ENCODE data around the gene COX15. TPM values are rescaled to one million over a fixed set of nuclear protein-coding genes. Genes with fewer than 3 reads are reported as not detected.

COX15 gene
- total and polyA plus RNA-seq, 2 of the 8 experiments (the other 6 are each of a cell fraction or from before 2014, with no cell fraction given) = 17.5 to 36.6 TPM

GRCh38 chr10:99748823-99749451, 17.0 kb upstream of the COX15 start:
- Histone ChIP-seq H2BK5ac (ENCODE audit: low read depth, low read length) (no peak overlapping the region), H2BK12ac (ENCODE audit: low read depth, low read length) (no peak overlapping the region), H2BK20ac (ENCODE audit: low read length) (no peak overlapping the region), H3K23me2 (ENCODE audit: low read depth, low read length) (no peaks in the 10 kb centered on the region), H2AFZ (ENCODE audit: low read length) (no peak overlapping the region), H2BK15ac (ENCODE audit: low read length) (no peak overlapping the region), H3K4me1 (replicated peaks in 1 of 4; ENCODE audit: control insufficient read depth in 3 of 4, insufficient read depth in 4 of 4, low read length in 3 of 4) (no peaks in the 10 kb centered on the region), H4K8ac (ENCODE audit: extremely low read depth, insufficient read depth, low read length) (no peak overlapping the region), H3K27me3 (replicated peaks in 1 of 4; ENCODE audit: control insufficient read depth in 3 of 4, extremely low read depth in 1 of 4, insufficient read depth in 3 of 4, low read length in 3 of 4) (peaks cover 0 to 1% (median 0%) of the 10 kb centered on the region in 4 experiments; a peak in 1 of 7 replicates), H3K27ac (ENCODE audit: low read depth, low read length) (no peak overlapping the region), H3K36me3 (ENCODE audit: control insufficient read depth in 2 of 4, insufficient read depth in 4 of 4, low read length in 3 of 4) (peaks cover 11 to 65% (median 28%) of the 10 kb centered on the region in 4 experiments), H2BK120ac (replicated peaks; ENCODE audit: low read depth, low read length) (no peak overlapping the region), H3K4ac (replicated peaks; ENCODE audit: insufficient read length, low read depth, low read length) (no peak overlapping the region), H3K4me3 (ENCODE audit: extremely low read depth in 1 of 4, insufficient read depth in 2 of 4, low read depth in 3 of 4, low read length in 4 of 4) (no peak overlapping the region), H3K9me3 (ENCODE audit: insufficient read depth in 2 of 2, low read depth in 1 of 2, low read length in 1 of 2) (no peaks in the 10 kb centered on the region), H4K20me1 (replicated peaks in 1 of 2; ENCODE audit: control insufficient read depth in 1 of 2, insufficient read depth in 2 of 2, low read length in 2 of 2) (no peaks in the 10 kb centered on the region), H3K79me1 (ENCODE audit: low read depth, low read length) (peaks cover 3% of the 10 kb centered on the region; the same call in 1 of the 2 replicates), H3K14ac (ENCODE audit: insufficient read length) (no peak overlapping the region), H3K79me2 (ENCODE audit: control insufficient read depth in 1 of 2, insufficient read depth in 2 of 2, low read length in 2 of 2) (no peaks in the 10 kb centered on the region), H2AK5ac (ENCODE audit: low read depth, low read length) (no peak overlapping the region), H4K5ac (ENCODE audit: insufficient read length, low read depth, low read length) (no peak overlapping the region), H3K56ac (replicated peaks; ENCODE audit: insufficient read length, low read depth, low read length) (no peak overlapping the region), H3K23ac (ENCODE audit: insufficient read length) (no peak overlapping the region), H3K18ac (ENCODE audit: extremely low read depth, low read length) (no peak overlapping the region), H3K9ac (replicated peaks in 1 of 4; ENCODE audit: extremely low read depth in 1 of 4, low read depth in 3 of 4, low read length in 3 of 4) (no peak overlapping the region), H4K91ac (replicated peaks; ENCODE audit: insufficient read length, low read length) (no peak overlapping the region), H3K4me2 (ENCODE audit: insufficient read depth in 1 of 2, low read depth in 2 of 2, low read length in 2 of 2) (no peak overlapping the region)
- FAIRE-seq (no peak), DNase-seq (ENCODE audit: low read depth in 1 of 2, low spot score in 2 of 2) (no peak)
- ChIA-PET POLR2A (ENCODE audit: partially characterized antibody) (no interaction called here), CTCF (ENCODE audit: partially characterized antibody) (no interaction called here)
- no peak for TF ChIP-seq TCF12 (IDR thresholded peaks at IDR 0.05; ENCODE audit: low read depth, low read length)
- no peak for TF ChIP-seq NANOG (IDR thresholded peaks at IDR 0.05; ENCODE audit: insufficient read depth, low read depth, low read length, poor library complexity, severe bottlenecking)
- no peak for TF ChIP-seq CHD1 (IDR thresholded peaks at IDR 0.05; ENCODE audit: low read depth, low read length)
- no peak for TF ChIP-seq SIN3A (conservative IDR thresholded peaks at IDR 0.05 in 1 of 2, IDR thresholded peaks at IDR 0.05 in 1 of 2; ENCODE audit: low read depth in 1 of 2, low read length in 2 of 2)
- TF ChIP-seq HDAC2 (IDR thresholded peaks at IDR 0.05; ENCODE audit: borderline replicate concordance in 1 of 2, low read depth in 2 of 2, low read length in 2 of 2) = no peak
- TF ChIP-seq CBX5 (IDR thresholded peaks at IDR 0.05; ENCODE audit: low read depth, low read length) = no peak
- TF ChIP-seq TAF1 (IDR thresholded peaks at IDR 0.05; ENCODE audit: low read depth, low read length) = no peak
- no peak for TF ChIP-seq CTCF (IDR thresholded peaks at IDR 0.05; ENCODE audit: control extremely low read depth in 1 of 3, insufficient read depth in 1 of 3, low read depth in 1 of 3, low read length in 3 of 3)
- WGBS, 2 experiments (ENCODE audit: extremely low coverage in 1 of 2, insufficient coverage in 1 of 2, insufficient read length in 1 of 2, insufficient replicate concordance in 2 of 2, low coverage in 1 of 2, low lambda C conversion rate in 2 of 2, missing lambda C conversion rate in 1 of 2) = 87% methylated on average over 2 of the region's 2 CpGs; no CpG with 5 or more reads in 1 of the 2 experiments
